Left ventricle myocardium inferior (tissue), 1 donor: Measurements from ENCODE around the gene WFDC11. TPM values are rescaled to one million over a fixed set of nuclear protein-coding genes. Genes with fewer than 3 reads are reported as not detected.
"Not testable (repeated sequence)": the region's sequence is repeated elsewhere in the genome, so short reads cannot be mapped to it uniquely, and the experiment has no call there.

ENCODE experiments used
- DNase-seq: peaks from one replicate; pipeline ENCODE4 v3.0.0-alpha.2; 2020
- H3K27ac ChIP-seq: fragments of 200-600 bp; replicated peaks from 2 replicates; pipeline ENCODE4 v1.8.0; 2021
- H3K27me3 ChIP-seq: fragments of 200-600 bp; 2 replicates; pipeline ENCODE4 v1.8.0; 2021; ENCODE audit warnings: low read depth
- H3K36me3 ChIP-seq: fragments of 200-600 bp; 2 replicates; pipeline ENCODE4 v1.8.0; 2021
- H3K4me1 ChIP-seq: fragments of 200-600 bp; 2 replicates; pipeline ENCODE4 v1.8.0; 2021
- H3K4me3 ChIP-seq: fragments of 200-600 bp; 2 replicates; pipeline ENCODE4 v1.8.0; 2021; ENCODE audit warnings: mild to moderate bottlenecking, moderate library complexity
- H3K9me3 ChIP-seq: fragments of 200-600 bp; replicated peaks from 2 replicates; pipeline ENCODE4 v1.8.0; 2021
- CTCF ChIP-seq: fragments of 200-600 bp; IDR thresholded peaks from 2 replicates; pipeline ENCODE4 v1.8.0; 2021; ENCODE audit warnings: antibody characterized with exemption, mild to moderate bottlenecking, borderline replicate concordance
- intact Hi-C: fragments of 100-400 bp; cut with micrococcal nuclease; formaldehyde crosslinking; loops from one replicate; pipeline ENCODE4 v1.11.0; 2022
- total RNA-seq: library from RNA; stranded (reverse); fragmentation: NEBNext Ultra II Directional; extraction: Animal tissue kit (Norgen Biotek cat#: 25700); gene quantifications from one replicate; pipeline ENCODE4 v1.2.1, GENCODE V29; 2021
- donor health status: DM: no; HTN: yes; CAD: no; lungs with severe emphysema.

Gene WFDC11
- total RNA-seq, 1 donor from 2014 or later, result not detected

- TF ChIP-seq CTCF, result no peak
Observed at GRCh38 chr20:45685896-45686295, 15.9 kb upstream of the WFDC11 start.

GRCh38 chr20:45679650-45680049 lies 9.6 kb upstream of the WFDC11 start:
- Histone ChIP-seq H3K4me1 (no peaks in the 10 kb centered on the region), H3K4me3 (no peak overlapping the region)
- intact Hi-C loops, result no loop called here

More at GRCh38 chr20:45685896-45686295, 15.9 kb upstream of the WFDC11 start:
- peaks cover 11% of the 10 kb centered on the region for H3K9me3 ChIP-seq
- H3K4me3 ChIP-seq, result no peak overlapping the region
- DNase-seq, result no peak
- H3K36me3 ChIP-seq, result no peaks in the 10 kb centered on the region
- intact Hi-C loops, result no loop called here
- H3K27ac ChIP-seq, result no peak overlapping the region
- H3K27me3 ChIP-seq, result peaks cover 39% of the 10 kb centered on the region
- no peaks in the 10 kb centered on the region for H3K4me1 ChIP-seq

GRCh38 chr20:45672765-45673164 lies 2.7 kb upstream of the WFDC11 start:
- Histone ChIP-seq H3K27ac (no peak overlapping the region), H3K36me3 (no peaks in the 10 kb centered on the region), H3K27me3 (peaks cover 8% of the 10 kb centered on the region), H3K4me3 (no peak overlapping the region), H3K4me1 (no peaks in the 10 kb centered on the region), H3K9me3 (peaks cover 38% of the 10 kb centered on the region)
- DNase-seq, result no peak
- intact Hi-C loops, result no loop called here
- TF ChIP-seq CTCF, result no peak

More at GRCh38 chr20:45679650-45680049, 9.6 kb upstream of the WFDC11 start:
- no peak for DNase-seq
- Histone ChIP-seq H3K9me3 (peaks cover 59% of the 10 kb centered on the region), H3K27ac (no peak overlapping the region), H3K27me3 (peaks cover 29% of the 10 kb centered on the region), H3K36me3 (no peaks in the 10 kb centered on the region)
- TF ChIP-seq CTCF, result no peak

- intact Hi-C loops, result not testable (repeated sequence)
- peaks cover 17% of the 10 kb centered on the region for H3K9me3 ChIP-seq
Observed at GRCh38 chr20:45657038-45657437, 13.0 kb downstream of the WFDC11 start.

GRCh38 chr20:45651726-45652125 lies 18.3 kb downstream of the WFDC11 start:
- H3K9me3 ChIP-seq, H3K4me3 ChIP-seq, H3K27ac ChIP-seq, H3K4me1 ChIP-seq, DNase-seq, intact Hi-C loops, H3K36me3 ChIP-seq: not testable (repeated sequence)
- peaks cover 15% of the 10 kb centered on the region for H3K27me3 ChIP-seq

More at GRCh38 chr20:45657038-45657437, 13.0 kb downstream of the WFDC11 start:
- not testable (repeated sequence) for H3K27ac ChIP-seq, H3K4me3 ChIP-seq, DNase-seq, H3K27me3 ChIP-seq, H3K4me1 ChIP-seq, H3K36me3 ChIP-seq

GRCh38 chr20:45649312-45649863 lies 20.7 kb downstream of the WFDC11 start:
- Histone ChIP-seq H3K36me3 (no peaks in the 10 kb centered on the region), H3K4me3 (no peak overlapping the region), H3K9me3 (no peaks in the 10 kb centered on the region), H3K4me1 (no peaks in the 10 kb centered on the region), H3K27ac (no peak overlapping the region), H3K27me3 (peaks cover 15% of the 10 kb centered on the region)
- intact Hi-C loops, result no loop called here
- no peak for TF ChIP-seq CTCF
- DNase-seq, result no peak
